SK-N-SH treated with all-trans-retinoic acid at 6 μM for 48 hours (cell line): ENCODE measurements around the gene FAM229A.

Experiments used
- ARNTL ChIP-seq: fragments of 450-650 bp; formaldehyde crosslinking; IDR thresholded peaks from 2 replicates; pipeline ENCODE4 v1.5.0; 2020; ENCODE audit warnings: low read depth, mild to moderate bottlenecking, moderate library complexity, borderline replicate concordance
- BACH2 ChIP-seq: fragments of 250-450 bp; sonication (Bioruptor Pico); IDR thresholded peaks from 2 replicates; pipeline ENCODE4 v1.9.0; 2021; ENCODE audit warnings: mild to moderate bottlenecking, borderline replicate concordance
- CSDC2 ChIP-seq: fragments of 250-450 bp; sonication (Bioruptor Pico); IDR thresholded peaks from 2 replicates; pipeline ENCODE4 v1.5.0; 2020; ENCODE audit warnings: mild to moderate bottlenecking, moderate library complexity
- GLIS3 ChIP-seq: fragments of 250-450 bp; sonication (Bioruptor Pico); IDR thresholded peaks from 2 replicates; pipeline ENCODE4 v1.5.0; 2020; ENCODE audit warnings: mild to moderate bottlenecking, moderate library complexity
- ISL1 ChIP-seq: fragments of 250-450 bp; sonication (Bioruptor Pico); IDR thresholded peaks from 2 replicates; pipeline ENCODE4 v2.1.2; 2022; ENCODE audit warnings: mild to moderate bottlenecking, moderate library complexity
- OSR1 ChIP-seq: fragments of 250-450 bp; sonication (Bioruptor Pico); IDR thresholded peaks from 2 replicates; pipeline ENCODE4 v1.8.0; 2022; ENCODE audit warnings: moderate library complexity, mild to moderate bottlenecking, inconsistent platforms
- PATZ1 ChIP-seq: fragments of 250-450 bp; sonication (Bioruptor Pico); IDR thresholded peaks from 2 replicates; pipeline ENCODE4 v1.8.0; 2020; ENCODE audit warnings: mild to moderate bottlenecking, moderate library complexity, borderline replicate concordance
- POU6F1 ChIP-seq: fragments of 250-450 bp; sonication (Bioruptor Pico); IDR thresholded peaks from 2 replicates; pipeline ENCODE4 v1.8.0; 2021; ENCODE audit warnings: low read depth, mild to moderate bottlenecking, moderate library complexity, borderline replicate concordance
- TCF4 ChIP-seq: fragments of 250-450 bp; sonication (Bioruptor Pico); IDR thresholded peaks from 2 replicates; pipeline ENCODE4 v1.8.0; 2021; ENCODE audit warnings: mild to moderate bottlenecking, moderate library complexity, borderline replicate concordance
- TOX ChIP-seq: fragments of 250-450 bp; sonication (Bioruptor Pico); IDR thresholded peaks from 2 replicates; pipeline ENCODE4 v1.8.0; 2021; ENCODE audit warnings: mild to moderate bottlenecking, moderate library complexity, borderline replicate concordance
- ZFP3 ChIP-seq: fragments of 250-450 bp; sonication (Bioruptor Pico); IDR thresholded peaks from 2 replicates; pipeline ENCODE4 v1.5.0; 2020; ENCODE audit warnings: mild to moderate bottlenecking, moderate library complexity
- ZNF565 ChIP-seq: fragments of 450-650 bp; formaldehyde crosslinking; conservative IDR thresholded peaks from 2 replicates; pipeline ENCODE4 v1.5.0; 2020; ENCODE audit warnings: low read depth, mild to moderate bottlenecking, moderate library complexity

GRCh38 chr1:32376199-32376598 is 13.9 kb upstream of the FAM229A start:
- no peak for TF ChIP-seq ZNF565 (CRISPR knock-in tag)
- no peak for TF ChIP-seq ARNTL (CRISPR knock-in tag)
- TF ChIP-seq GLIS3 (CRISPR knock-in tag): no peak
- TF ChIP-seq OSR1 (CRISPR knock-in tag): no peak
- TF ChIP-seq POU6F1: no peak
- TF ChIP-seq ZFP3: no peak
- TF ChIP-seq PATZ1 (CRISPR knock-in tag): no peak
- no peak for TF ChIP-seq BACH2 (CRISPR knock-in tag)
- no peak for TF ChIP-seq TCF4 (CRISPR knock-in tag)
- no peak for TF ChIP-seq TOX (CRISPR knock-in tag)
- TF ChIP-seq ISL1 (CRISPR knock-in tag): no peak
- no peak for TF ChIP-seq CSDC2
